Measurements from ENCODE around the gene GMNN. TPM values are rescaled to one million over a fixed set of nuclear protein-coding genes. Genes with fewer than 3 reads are reported as not detected.

GMNN gene
- total RNA-seq, 2 donors from 2014 or later, result 83.8 to 95.8 TPM

GRCh38 chr6:24798740-24799540 lies 24.2 kb downstream of the GMNN start, which contains the start of gene ARMH2:
Gene ARMH2, minus strand, starts transcription at chr6:24798917. Its CDS starts 60 bp downstream, at chr6:24798857.
- Histone ChIP-seq H3K27ac (no peak within 1 kb of the TSS), H3K4me1 (no peaks in the 10 kb centered on the region), H3K9me3 (no peaks in the 10 kb centered on the region), H3K27me3 (no peaks in the 10 kb centered on the region), H3K4me3 (no peak within 1 kb of the TSS), H3K36me3 (no peaks in the 10 kb centered on the region), H3K9ac (ENCODE audit: low read depth in 2 of 2, low read length in 2 of 2) (no peak within 1 kb of the TSS)
- TF ChIP-seq, protein P1, sequence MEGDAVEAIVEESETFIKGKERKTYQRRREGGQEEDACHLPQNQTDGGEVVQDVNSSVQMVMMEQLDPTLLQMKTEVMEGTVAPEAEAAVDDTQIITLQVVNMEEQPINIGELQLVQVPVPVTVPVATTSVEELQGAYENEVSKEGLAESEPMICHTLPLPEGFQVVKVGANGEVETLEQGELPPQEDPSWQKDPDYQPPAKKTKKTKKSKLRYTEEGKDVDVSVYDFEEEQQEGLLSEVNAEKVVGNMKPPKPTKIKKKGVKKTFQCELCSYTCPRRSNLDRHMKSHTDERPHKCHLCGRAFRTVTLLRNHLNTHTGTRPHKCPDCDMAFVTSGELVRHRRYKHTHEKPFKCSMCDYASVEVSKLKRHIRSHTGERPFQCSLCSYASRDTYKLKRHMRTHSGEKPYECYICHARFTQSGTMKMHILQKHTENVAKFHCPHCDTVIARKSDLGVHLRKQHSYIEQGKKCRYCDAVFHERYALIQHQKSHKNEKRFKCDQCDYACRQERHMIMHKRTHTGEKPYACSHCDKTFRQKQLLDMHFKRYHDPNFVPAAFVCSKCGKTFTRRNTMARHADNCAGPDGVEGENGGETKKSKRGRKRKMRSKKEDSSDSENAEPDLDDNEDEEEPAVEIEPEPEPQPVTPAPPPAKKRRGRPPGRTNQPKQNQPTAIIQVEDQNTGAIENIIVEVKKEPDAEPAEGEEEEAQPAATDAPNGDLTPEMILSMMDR (IDR thresholded peaks at IDR 0.05), result no peak
- DNase-seq, result no peak
- intact Hi-C loops (cut with DNase I), result no loop called here

DNA sequence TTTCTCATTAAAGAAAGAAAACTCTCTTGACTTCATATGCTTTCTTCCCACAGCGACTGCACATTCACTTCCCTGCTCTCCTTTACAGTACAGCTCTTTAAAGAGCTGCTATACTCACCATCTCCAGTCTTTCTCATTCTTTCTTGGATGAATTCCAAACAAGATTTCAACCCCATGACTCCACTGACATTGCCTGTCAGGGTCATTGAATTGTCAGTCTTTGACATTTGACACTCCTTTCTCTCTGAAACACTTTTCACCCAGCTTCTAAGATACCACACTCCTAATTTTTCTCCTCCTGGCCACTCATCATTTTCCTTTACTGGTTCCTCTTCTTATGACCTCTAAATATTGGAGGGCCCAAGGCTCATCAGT lies 24.8 kb downstream of the GMNN start:
- H3K4me1 ChIP-seq, result no peaks in the 10 kb centered on the region
- TF ChIP-seq, protein P1 (IDR thresholded peaks at IDR 0.05), result no peak
- DNase-seq, result no peak
- no peak overlapping the region for H3K9ac ChIP-seq (ENCODE audit: low read depth in 2 of 2, low read length in 2 of 2)
- no peaks in the 10 kb centered on the region for H3K36me3 ChIP-seq
- no peak overlapping the region for H3K4me3 ChIP-seq
- no peak overlapping the region for H3K27ac ChIP-seq
- H3K27me3 ChIP-seq, result no peaks in the 10 kb centered on the region
- no peaks in the 10 kb centered on the region for H3K9me3 ChIP-seq
- intact Hi-C loops (cut with DNase I), result no loop called here

DNA sequence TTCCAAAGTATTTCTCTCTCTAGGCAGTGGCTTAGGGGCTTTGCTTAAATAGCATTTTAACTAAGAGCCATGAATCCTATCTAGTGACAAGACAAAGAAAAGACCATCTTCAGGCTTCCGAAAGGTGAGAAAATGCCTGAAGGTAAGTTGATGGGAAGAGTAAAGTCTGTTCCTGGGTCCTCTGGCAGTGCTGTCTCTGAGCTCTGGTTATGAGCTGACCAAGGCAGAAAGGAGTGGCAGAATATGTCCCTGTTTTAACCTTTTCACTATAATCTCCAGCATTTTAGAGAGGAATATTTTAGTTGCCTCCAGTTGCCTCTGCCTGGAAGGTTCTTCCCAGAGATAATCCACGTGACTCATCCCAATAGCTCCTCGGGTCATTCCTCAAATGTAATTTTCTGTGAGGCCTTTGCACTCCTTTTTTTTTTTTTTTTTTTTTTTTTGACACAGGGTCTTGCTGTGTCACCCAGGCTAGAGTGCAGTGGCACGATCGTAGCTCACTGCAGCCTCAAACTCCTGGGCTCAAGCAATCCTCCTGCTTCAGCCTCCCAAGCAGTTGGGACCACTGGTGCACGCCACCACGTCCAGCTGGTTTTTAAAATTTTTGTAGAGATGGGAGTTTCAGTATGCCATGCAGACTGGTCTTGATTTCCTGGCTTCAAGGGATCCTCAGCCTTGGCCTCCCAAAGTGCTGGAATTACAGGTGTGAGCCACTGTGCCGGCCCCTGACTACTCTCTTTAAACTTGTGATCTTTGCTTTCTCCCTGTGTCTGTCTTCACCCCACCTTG lies 27.7 kb downstream of the GMNN start:
- intact Hi-C loops (cut with DNase I), result no loop called here
- DNase-seq, result no peak
- TF ChIP-seq, protein P1 (IDR thresholded peaks at IDR 0.05), result no peak
- Histone ChIP-seq H3K4me3 (no peak overlapping the region), H3K9ac (ENCODE audit: low read depth in 2 of 2, low read length in 2 of 2) (no peak overlapping the region), H3K27me3 (no peaks in the 10 kb centered on the region), H3K9me3 (no peaks in the 10 kb centered on the region), H3K4me1 (no peaks in the 10 kb centered on the region), H3K27ac (no peak overlapping the region), H3K36me3 (no peaks in the 10 kb centered on the region)

DNA sequence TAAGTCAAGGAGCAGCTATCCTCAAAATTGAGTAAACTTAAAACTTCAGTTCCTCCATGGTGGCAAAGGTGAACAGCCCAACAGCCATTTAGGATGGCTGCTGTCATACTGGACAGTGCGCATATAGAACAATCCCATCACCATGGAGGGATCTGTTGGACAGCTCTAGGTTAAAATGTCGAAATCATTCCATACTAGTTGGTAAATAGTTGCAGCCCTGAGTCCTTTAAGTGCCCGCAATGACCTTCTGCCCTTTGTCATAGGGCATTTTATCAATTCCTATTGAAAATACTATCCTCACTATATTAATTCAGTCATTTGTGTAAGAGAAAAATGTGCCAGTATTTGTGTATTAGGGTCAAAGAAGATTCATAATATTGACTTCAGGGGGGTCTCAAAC lies 32.8 kb downstream of the GMNN start:
- DNase-seq, result no peak

GRCh38 chr6:24809728-24810127 lies 35.0 kb downstream of the GMNN start:
- TF ChIP-seq, protein P1 (IDR thresholded peaks at IDR 0.05), result no peak
- no peaks in the 10 kb centered on the region for H3K9me3 ChIP-seq
- intact Hi-C loops (cut with DNase I), result no loop called here
- no peaks in the 10 kb centered on the region for H3K4me1 ChIP-seq
- DNase-seq, result no peak
- no peak overlapping the region for H3K4me3 ChIP-seq
- H3K27me3 ChIP-seq, result no peaks in the 10 kb centered on the region
- H3K9ac ChIP-seq (ENCODE audit: low read depth in 2 of 2, low read length in 2 of 2), result no peak overlapping the region
- H3K36me3 ChIP-seq, result no peaks in the 10 kb centered on the region
- H3K27ac ChIP-seq, result no peak overlapping the region

More for the DNA sequence above, 32.8 kb downstream of the GMNN start:
- no peak overlapping the region for H3K9ac ChIP-seq (ENCODE audit: low read depth in 2 of 2, low read length in 2 of 2)
- TF ChIP-seq, protein P1 (IDR thresholded peaks at IDR 0.05), result no peak
- intact Hi-C loops (cut with DNase I), result no loop called here
- H3K27me3 ChIP-seq, result no peaks in the 10 kb centered on the region
- no peak overlapping the region for H3K27ac ChIP-seq
- H3K4me3 ChIP-seq, result no peak overlapping the region
- no peaks in the 10 kb centered on the region for H3K9me3 ChIP-seq
- no peaks in the 10 kb centered on the region for H3K4me1 ChIP-seq
- no peaks in the 10 kb centered on the region for H3K36me3 ChIP-seq
